Small intestine (tissue), 7 donors: ENCODE results near the gene OR52I2. TPM values are rescaled to one million over a fixed set of nuclear protein-coding genes. Genes with fewer than 3 reads are reported as not detected.

Source experiments
- DNase-seq, 2 donors: peaks; one replicate each; pipeline versions ENCODE4 v3.0.0 to v3.0.0-alpha.2; 2013
- FAIRE-seq: peaks from 2 replicates; lab custom pipeline; 2012; peaks lifted over from hg19 to GRCh38; lab: Jason Lieb, UNC
- H3K27ac ChIP-seq, 3 donors: one replicate each; pipeline ENCODE4 v1.5.1; 2013; ENCODE audit warnings: low read length in 2 of 3, mild to moderate bottlenecking in 2 of 3, control low read depth in 1 of 3, inconsistent platforms in 1 of 3, low read depth in 1 of 3, moderate library complexity in 1 of 3
- H3K27me3 ChIP-seq, 3 donors: one replicate each; pipeline ENCODE4 v1.6.1; 2013; ENCODE audit warnings: low read length in 3 of 3, inconsistent platforms in 1 of 3; ENCODE audit not compliant: control insufficient read depth in 3 of 3, insufficient read depth in 3 of 3
- H3K36me3 ChIP-seq, 3 donors: one replicate each; pipeline ENCODE4 v1.6.1; 2013; ENCODE audit warnings: low read length in 3 of 3, inconsistent platforms in 1 of 3, low read depth in 1 of 3, mild to moderate bottlenecking in 1 of 3, moderate library complexity in 1 of 3; ENCODE audit not compliant: control insufficient read depth in 3 of 3, insufficient read depth in 2 of 3
- H3K4me1 ChIP-seq, 3 donors: one replicate each; pipeline ENCODE4 v1.6.1; 2013; ENCODE audit warnings: low read length in 2 of 3, inconsistent platforms in 1 of 3, low read depth in 1 of 3, mild to moderate bottlenecking in 1 of 3, moderate library complexity in 1 of 3; ENCODE audit not compliant: control insufficient read depth in 3 of 3, insufficient read depth in 2 of 3
- H3K4me3 ChIP-seq, 3 donors: one replicate each; pipeline ENCODE4 v1.5.1; 2013; ENCODE audit warnings: low read length in 3 of 3, control low read depth in 1 of 3, inconsistent platforms in 1 of 3, low read depth in 1 of 3, mild to moderate bottlenecking in 1 of 3, moderate library complexity in 1 of 3
- H3K9me3 ChIP-seq, 2 donors: one replicate each; pipeline ENCODE4 v1.6.1; 2013; ENCODE audit warnings: low read depth in 1 of 2, low read length in 1 of 2; ENCODE audit not compliant: control insufficient read depth in 2 of 2, insufficient read depth in 1 of 2
- WGBS, 3 donors: extraction: QIAGEN DNeasy Blood & Tissue Kit; methylation state at CpG; one replicate each; pipeline ENCODE4 v1.1.7; 2013; 5-methylcytosine and 5-hydroxymethylcytosine counted together
- polyA plus RNA-seq, 4 donors: library from polyadenylated mRNA; stranded (reverse) in 3 of 4; unstranded in 1 of 4; fragments of 200-250 nt in 3 of 4; fragments of 120-200 nt in 1 of 4; gene quantifications; one replicate each; pipeline versions ENCODE4 v1.2.1 to v1.2.3, GENCODE V29; 2013
- donor health status: healthy with polysubstance abuse.
- donor health status: control.
- donor health status: control.
- donor health status: Bipolar disorder and iron deficiency.
- donor health status: healthy.

OR52I2 gene
- polyA plus RNA-seq, 4 donors: 0.04 TPM; not detected in 3

DNA sequence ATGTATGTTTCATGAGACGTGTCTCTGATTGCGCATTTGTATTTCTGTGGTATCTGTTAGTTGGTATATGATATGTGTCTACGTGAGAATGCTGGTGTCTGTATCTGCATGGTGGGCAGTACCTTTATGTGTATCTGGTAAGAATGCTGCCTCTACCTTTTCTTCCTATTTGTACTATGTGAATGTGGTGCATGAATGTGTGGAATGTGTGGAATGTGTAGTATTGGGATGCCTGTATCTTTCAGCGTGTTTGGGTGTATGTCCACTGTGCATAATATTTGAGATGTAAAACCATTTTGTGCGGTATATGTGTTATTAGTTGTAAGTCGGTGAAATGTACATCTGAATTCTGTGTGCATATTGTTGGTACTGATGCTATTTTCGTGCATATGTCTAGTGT lies 60.0 kb downstream of the OR52I2 start:
- no peak overlapping the region for H3K27ac ChIP-seq
- DNase-seq: no peak
- H3K36me3 ChIP-seq: no peaks in the 10 kb centered on the region
- H3K9me3 ChIP-seq: no peaks in the 10 kb centered on the region
- H3K4me1 ChIP-seq: no peaks in the 10 kb centered on the region
- H3K27me3 ChIP-seq: peaks cover 0 to 5% (median 0%) of the 10 kb centered on the region in 3 donors
- no peak overlapping the region for H3K4me3 ChIP-seq
- WGBS, 3 donors: 78 to 86% (median 84%) methylated on average over 7 of the region's 7 CpGs
- FAIRE-seq: no peak

DNA sequence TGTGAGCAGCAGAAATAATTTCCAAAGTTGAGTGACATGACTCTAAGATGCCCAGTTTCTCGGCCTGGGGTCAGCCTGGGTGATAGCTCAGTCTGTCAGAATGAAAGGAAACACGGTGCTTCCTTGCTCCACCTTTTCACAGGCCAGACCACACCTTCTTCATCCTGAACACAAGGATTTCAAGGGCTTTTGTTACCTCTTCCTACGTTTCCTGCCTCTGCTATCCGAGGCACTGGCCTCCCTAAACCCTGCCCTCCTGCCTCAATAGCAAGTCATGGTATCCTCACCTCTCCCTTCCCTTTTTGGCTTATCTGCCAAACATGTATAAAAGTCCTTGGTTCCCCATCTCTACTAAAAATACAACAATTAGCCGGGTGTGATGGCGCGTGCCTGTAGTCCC lies 60.5 kb downstream of the OR52I2 start:
- Histone ChIP-seq H3K36me3 (no peaks in the 10 kb centered on the region), H3K27ac (no peak overlapping the region), H3K9me3 (no peaks in the 10 kb centered on the region), H3K4me3 (no peak overlapping the region), H3K27me3 (peaks cover 0 to 5% (median 0%) of the 10 kb centered on the region in 3 donors), H3K4me1 (no peaks in the 10 kb centered on the region)
- no peak for DNase-seq
- no peak for FAIRE-seq
- WGBS, 3 donors: 70 to 79% (median 70%) methylated on average over 7 of the region's 7 CpGs

Other genes starting within 250 kb of the OR52I2 start
- gene OR52B4, start 213.4 kb upstream of the OR52I2 start, polyA plus RNA-seq: not detected
- 10 to 100 TPM; 24.1 to 43.6 (median 40.0) TPM for gene TRIM21, start 188.0 kb upstream of the OR52I2 start, polyA plus RNA-seq
- not detected for gene OR52K2, start 132.4 kb upstream of the OR52I2 start, polyA plus RNA-seq
- gene OR52K1, start 99.1 kb upstream of the OR52I2 start, polyA plus RNA-seq: under 1 TPM in 1 of 4 donors, not detected in 3; 0.09 TPM
- not detected for gene OR52M1, start 36.6 kb upstream of the OR52I2 start, polyA plus RNA-seq
- gene OR52I1, start 12.3 kb downstream of the OR52I2 start, polyA plus RNA-seq: under 1 TPM in 1 of 4 donors, not detected in 3; 0.07 TPM
- 10 to 100 TPM in 3 of 4 donors, 1 to 10 TPM in 1; 8.4 to 18.5 (median 10.6) TPM for gene TRIM68, start 26.5 kb downstream of the OR52I2 start, polyA plus RNA-seq
- not detected for gene OR51D1, start 55.7 kb downstream of the OR52I2 start, polyA plus RNA-seq
- 1 to 10 TPM in 2 of 4 donors, not detected in 2; 1.1 to 4.6 TPM for gene OR51E1, start 62.2 kb downstream of the OR52I2 start, polyA plus RNA-seq
- under 1 TPM in 2 of 4 donors, not detected in 2; 0.22 to 0.36 TPM for gene OR51E2, start 116.1 kb downstream of the OR52I2 start, polyA plus RNA-seq
- gene MMP26, start 123.0 kb downstream of the OR52I2 start, polyA plus RNA-seq: under 1 TPM in 1 of 4 donors, not detected in 3; 0.04 TPM
- not detected for gene OR51F1, start 188.2 kb downstream of the OR52I2 start, polyA plus RNA-seq
- not detected for gene OR52R1, start 222.6 kb downstream of the OR52I2 start, polyA plus RNA-seq
- gene OR51F2, start 239.6 kb downstream of the OR52I2 start, polyA plus RNA-seq: not detected